Colonic mucosa (tissue), 4 donors: Measurements from ENCODE around the gene ACTBL2. TPM values are rescaled to one million over a fixed set of nuclear protein-coding genes. Genes with fewer than 3 reads are reported as not detected.

Experiments
- DNase-seq: peaks from one replicate; pipeline ENCODE4 v3.0.0-alpha.2; 2020
- H3K27ac ChIP-seq: fragments of 200-600 bp; one replicate; pipeline ENCODE4 v1.8.0; 2021
- H3K27me3 ChIP-seq: fragments of 200-600 bp; one replicate; pipeline ENCODE4 v1.8.0; 2021
- H3K36me3 ChIP-seq: fragments of 200-600 bp; one replicate; pipeline ENCODE4 v1.8.0; 2021
- H3K4me1 ChIP-seq: fragments of 200-600 bp; one replicate; pipeline ENCODE4 v1.8.0; 2021; ENCODE audit warnings: mild to moderate bottlenecking
- H3K4me3 ChIP-seq: fragments of 200-600 bp; one replicate; pipeline ENCODE4 v1.8.0; 2021
- H3K9ac ChIP-seq, 2 donors: one replicate each; pipeline ENCODE4 v1.7.0; 2013; ENCODE audit warnings: control low read depth in 2 of 2, low read depth in 2 of 2, low read length in 2 of 2
- H3K9me3 ChIP-seq: fragments of 200-600 bp; one replicate; pipeline ENCODE4 v1.8.0; 2021
- intact Hi-C: fragments of 100-400 bp; cut with DNase I; formaldehyde crosslinking; loops from one replicate; pipeline ENCODE4 v1.14.1; 2022
- total RNA-seq, 2 donors: library from RNA; stranded (reverse); fragmentation: NEBNext Ultra II Directional in 1 of 2; extraction: Animal tissue kit (Norgen Biotek cat#: 25700) in 1 of 2; gene quantifications; one replicate each; pipeline ENCODE4 v1.2.1, GENCODE V29; 2021
- TF ChIP-seq, protein P1 (sequence below): fragments of 200-600 bp; IDR thresholded peaks from one replicate; pipeline ENCODE4 v1.8.0; 2022; ENCODE audit warnings: antibody characterized with exemption, mild to moderate bottlenecking
- donor health status: healthy.
- donor health status: DM: no; HTN: no; CAD: no.
- donor health status: DM: no; HTN: no; CAD: no.

The ACTBL2 gene
- total RNA-seq, 2 donors from 2014 or later, result not detected

DNA sequence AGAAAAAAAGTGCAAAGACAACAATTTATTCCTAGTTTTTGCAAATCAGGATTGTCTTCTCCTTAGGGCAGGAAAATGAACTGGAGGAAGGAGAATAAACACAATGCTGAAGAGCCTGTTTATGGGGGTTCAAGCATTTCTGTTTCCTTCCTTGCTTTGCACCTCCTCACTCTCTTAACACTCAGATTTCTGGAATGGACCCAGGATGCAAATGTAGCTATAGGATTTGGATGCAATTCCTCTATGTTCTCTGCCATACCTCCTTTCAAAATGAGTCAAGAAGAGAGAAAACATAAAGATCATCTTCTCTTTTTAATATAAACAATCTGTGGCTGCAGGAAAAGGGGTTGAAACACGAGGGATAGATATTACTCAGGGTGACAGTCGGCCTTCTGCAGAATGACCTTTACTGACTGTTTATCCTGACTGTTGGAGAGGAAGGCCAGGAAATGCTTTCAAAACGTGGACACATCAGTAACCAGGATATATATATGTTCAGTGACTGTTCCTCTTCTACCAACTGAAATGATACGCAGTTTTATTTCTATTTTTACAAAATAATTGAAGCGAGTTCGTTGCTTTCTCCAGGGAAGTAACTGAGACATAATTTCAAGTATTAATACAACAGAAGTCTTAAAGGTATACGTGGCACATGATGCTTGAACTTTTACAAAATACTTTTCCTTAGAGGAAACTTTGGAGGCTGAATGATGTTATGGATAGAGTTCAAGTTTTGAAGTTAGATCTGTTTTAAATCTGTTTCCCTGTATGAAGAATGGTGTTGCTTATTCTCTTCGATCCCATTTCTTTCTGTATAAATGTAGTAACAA lies 44.4 kb downstream of the ACTBL2 start:
- Histone ChIP-seq H3K27me3 (no peaks in the 10 kb centered on the region), H3K4me1 (no peaks in the 10 kb centered on the region), H3K27ac (no peak overlapping the region), H3K4me3 (no peak overlapping the region), H3K9me3 (no peaks in the 10 kb centered on the region), H3K9ac (no peak overlapping the region), H3K36me3 (no peaks in the 10 kb centered on the region)
- intact Hi-C loops, result no loop called here
- no peak for DNase-seq
- TF ChIP-seq, protein P1, sequence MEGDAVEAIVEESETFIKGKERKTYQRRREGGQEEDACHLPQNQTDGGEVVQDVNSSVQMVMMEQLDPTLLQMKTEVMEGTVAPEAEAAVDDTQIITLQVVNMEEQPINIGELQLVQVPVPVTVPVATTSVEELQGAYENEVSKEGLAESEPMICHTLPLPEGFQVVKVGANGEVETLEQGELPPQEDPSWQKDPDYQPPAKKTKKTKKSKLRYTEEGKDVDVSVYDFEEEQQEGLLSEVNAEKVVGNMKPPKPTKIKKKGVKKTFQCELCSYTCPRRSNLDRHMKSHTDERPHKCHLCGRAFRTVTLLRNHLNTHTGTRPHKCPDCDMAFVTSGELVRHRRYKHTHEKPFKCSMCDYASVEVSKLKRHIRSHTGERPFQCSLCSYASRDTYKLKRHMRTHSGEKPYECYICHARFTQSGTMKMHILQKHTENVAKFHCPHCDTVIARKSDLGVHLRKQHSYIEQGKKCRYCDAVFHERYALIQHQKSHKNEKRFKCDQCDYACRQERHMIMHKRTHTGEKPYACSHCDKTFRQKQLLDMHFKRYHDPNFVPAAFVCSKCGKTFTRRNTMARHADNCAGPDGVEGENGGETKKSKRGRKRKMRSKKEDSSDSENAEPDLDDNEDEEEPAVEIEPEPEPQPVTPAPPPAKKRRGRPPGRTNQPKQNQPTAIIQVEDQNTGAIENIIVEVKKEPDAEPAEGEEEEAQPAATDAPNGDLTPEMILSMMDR, result no peak

DNA sequence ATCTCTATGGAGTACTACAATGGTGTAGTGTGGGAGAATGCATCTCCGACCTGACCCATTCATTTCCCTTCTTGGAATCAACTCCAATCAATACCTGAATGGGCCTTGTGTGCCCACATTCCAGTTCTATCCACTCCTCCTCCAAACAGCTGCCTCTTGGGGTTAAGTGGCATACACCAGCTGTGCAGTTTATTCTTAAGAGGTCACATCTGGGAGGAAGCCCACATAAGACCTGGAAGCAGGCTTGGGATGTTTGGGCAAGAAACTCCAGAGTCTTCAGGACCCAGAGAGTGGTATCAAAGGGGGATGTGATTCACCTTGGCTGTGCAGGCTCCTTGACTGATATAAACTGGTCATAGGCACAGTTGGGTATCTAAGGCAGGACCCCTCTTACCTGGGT lies 46.0 kb downstream of the ACTBL2 start:
- no peak overlapping the region for H3K9ac ChIP-seq
- no peaks in the 10 kb centered on the region for H3K4me1 ChIP-seq
- H3K27me3 ChIP-seq, result no peaks in the 10 kb centered on the region
- no peaks in the 10 kb centered on the region for H3K9me3 ChIP-seq
- TF ChIP-seq, protein P1, result no peak
- intact Hi-C loops, result no loop called here
- DNase-seq, result no peak
- no peaks in the 10 kb centered on the region for H3K36me3 ChIP-seq
- H3K4me3 ChIP-seq, result no peak overlapping the region
- no peak overlapping the region for H3K27ac ChIP-seq

DNA sequence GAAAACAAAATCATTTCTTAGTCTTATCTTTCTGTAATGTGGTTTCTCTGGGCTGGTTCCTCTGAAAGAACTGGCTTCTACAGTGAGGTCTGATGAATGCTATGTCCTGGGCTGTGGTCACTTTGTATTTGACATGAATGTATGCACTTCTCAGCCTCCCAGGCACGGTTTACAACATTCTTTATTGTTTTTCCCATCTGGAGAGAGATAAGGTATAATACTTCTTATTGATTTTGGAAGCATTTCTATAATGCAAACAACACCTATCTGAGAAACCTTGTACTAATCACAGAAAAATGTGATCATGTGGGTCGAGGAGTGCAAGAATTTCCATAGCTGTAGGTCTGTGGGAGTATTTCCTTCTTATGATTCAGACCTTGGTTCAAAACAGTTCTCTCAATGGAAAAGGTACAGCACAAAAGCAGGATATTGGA lies 46.9 kb downstream of the ACTBL2 start:
- DNase-seq, result peak; percentile 30
- H3K27me3 ChIP-seq, result no peaks in the 10 kb centered on the region
- no peak overlapping the region for H3K9ac ChIP-seq
- H3K27ac ChIP-seq, result no peak overlapping the region
- TF ChIP-seq, protein P1, result no peak
- no peaks in the 10 kb centered on the region for H3K9me3 ChIP-seq
- intact Hi-C loops, result no loop called here
- no peak overlapping the region for H3K4me3 ChIP-seq
- H3K36me3 ChIP-seq, result no peaks in the 10 kb centered on the region
- no peaks in the 10 kb centered on the region for H3K4me1 ChIP-seq

DNA sequence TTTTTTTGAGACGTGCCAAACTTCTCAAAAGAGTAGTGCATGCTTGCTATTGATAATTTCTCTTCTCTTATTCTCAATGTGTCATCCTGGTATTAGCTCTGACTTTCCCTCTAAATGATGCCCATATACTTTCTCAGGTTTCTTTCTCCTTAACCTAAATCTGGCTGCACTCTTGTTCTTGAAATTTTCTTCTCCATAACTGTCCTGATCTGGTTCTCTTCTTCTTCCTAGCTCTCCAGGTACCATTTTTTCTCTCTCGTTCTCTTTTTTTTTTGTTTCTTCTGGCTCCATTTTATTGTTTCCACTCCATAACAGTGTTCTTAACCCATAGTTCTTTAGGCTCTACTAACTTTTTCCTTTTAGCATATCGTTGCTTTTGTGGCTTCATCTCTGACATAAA lies 47.9 kb downstream of the ACTBL2 start:
- Histone ChIP-seq H3K4me3 (no peak overlapping the region), H3K9ac (no peak overlapping the region), H3K4me1 (no peaks in the 10 kb centered on the region), H3K36me3 (no peaks in the 10 kb centered on the region), H3K27me3 (no peaks in the 10 kb centered on the region), H3K27ac (no peak overlapping the region), H3K9me3 (no peaks in the 10 kb centered on the region)
- TF ChIP-seq, protein P1, result no peak
- intact Hi-C loops, result no loop called here
- DNase-seq, result no peak

DNA sequence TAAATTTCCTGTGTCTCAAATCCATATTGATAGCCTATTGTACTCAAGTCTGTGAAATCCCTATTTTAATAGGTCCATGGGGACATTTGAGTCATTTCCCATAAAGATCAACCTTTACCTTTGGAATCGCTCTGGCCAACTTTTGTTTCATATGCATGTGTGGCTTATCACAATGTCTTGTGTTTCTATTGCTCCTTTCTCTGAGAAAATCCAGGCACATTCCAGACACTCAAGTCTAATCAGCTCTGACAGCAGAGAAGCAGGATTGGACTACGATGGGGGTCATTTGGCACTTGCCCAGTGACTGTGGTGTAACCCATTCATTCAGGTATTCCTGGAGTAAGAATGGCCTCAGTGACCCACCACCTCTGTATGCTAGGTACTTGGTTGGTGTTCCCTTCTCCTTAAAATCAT lies 48.4 kb downstream of the ACTBL2 start:
- no peak for DNase-seq
- Histone ChIP-seq H3K27me3 (no peaks in the 10 kb centered on the region), H3K9me3 (no peaks in the 10 kb centered on the region), H3K4me1 (no peaks in the 10 kb centered on the region), H3K36me3 (no peaks in the 10 kb centered on the region), H3K9ac (no peak overlapping the region), H3K27ac (no peak overlapping the region), H3K4me3 (no peak overlapping the region)
- TF ChIP-seq, protein P1, result no peak
- intact Hi-C loops, result no loop called here
